Measurements from ENCODE around the gene SLC27A5.
"Not testable (repeated sequence)": the region's sequence is repeated elsewhere in the genome, so short reads cannot be mapped to it uniquely, and the experiment has no call there.

The SLC27A5 gene

GRCh38 chr19:58509731-58510083 is 2.1 kb downstream of the SLC27A5 start:
- H3K4me3 ChIP-seq (ENCODE audit: low read length): no peak overlapping the region
- TF ChIP-seq ZNF274 (IDR thresholded peaks at IDR 0.05; ENCODE audit: low read depth, low read length): no peak

- H3K4me3 ChIP-seq (ENCODE audit: low read length): not testable (repeated sequence)
These were observed 4.1 kb downstream of the SLC27A5 start for GRCh38 chr19:58507602-58508223.

DNA sequence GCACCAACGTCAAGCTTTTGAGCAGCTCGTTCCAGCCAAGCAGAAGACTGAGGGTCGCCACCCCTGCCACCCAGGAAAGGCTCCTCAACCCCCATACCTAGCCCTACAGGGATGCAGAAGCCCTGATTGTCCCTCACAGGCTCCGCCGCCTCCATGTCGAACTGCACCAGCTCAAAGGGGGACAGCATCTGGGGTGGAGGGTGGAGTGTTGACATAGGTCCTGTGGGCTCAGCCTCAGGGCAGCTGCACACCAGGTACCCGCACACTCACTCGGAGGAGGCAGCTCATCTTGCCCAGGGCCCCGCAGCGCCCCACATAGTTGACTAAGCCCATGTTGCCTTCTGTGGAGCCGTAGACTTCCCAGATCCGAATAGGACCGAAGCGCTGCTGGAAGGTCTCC is 11.6 kb downstream of the SLC27A5 start:
- peak overlapping the region; percentile 77; the same call in 1 of the 2 replicates for H3K4me3 ChIP-seq (ENCODE audit: low read length)
- TF ChIP-seq ZNF274 (IDR thresholded peaks at IDR 0.05; ENCODE audit: low read depth, low read length): no peak

DNA sequence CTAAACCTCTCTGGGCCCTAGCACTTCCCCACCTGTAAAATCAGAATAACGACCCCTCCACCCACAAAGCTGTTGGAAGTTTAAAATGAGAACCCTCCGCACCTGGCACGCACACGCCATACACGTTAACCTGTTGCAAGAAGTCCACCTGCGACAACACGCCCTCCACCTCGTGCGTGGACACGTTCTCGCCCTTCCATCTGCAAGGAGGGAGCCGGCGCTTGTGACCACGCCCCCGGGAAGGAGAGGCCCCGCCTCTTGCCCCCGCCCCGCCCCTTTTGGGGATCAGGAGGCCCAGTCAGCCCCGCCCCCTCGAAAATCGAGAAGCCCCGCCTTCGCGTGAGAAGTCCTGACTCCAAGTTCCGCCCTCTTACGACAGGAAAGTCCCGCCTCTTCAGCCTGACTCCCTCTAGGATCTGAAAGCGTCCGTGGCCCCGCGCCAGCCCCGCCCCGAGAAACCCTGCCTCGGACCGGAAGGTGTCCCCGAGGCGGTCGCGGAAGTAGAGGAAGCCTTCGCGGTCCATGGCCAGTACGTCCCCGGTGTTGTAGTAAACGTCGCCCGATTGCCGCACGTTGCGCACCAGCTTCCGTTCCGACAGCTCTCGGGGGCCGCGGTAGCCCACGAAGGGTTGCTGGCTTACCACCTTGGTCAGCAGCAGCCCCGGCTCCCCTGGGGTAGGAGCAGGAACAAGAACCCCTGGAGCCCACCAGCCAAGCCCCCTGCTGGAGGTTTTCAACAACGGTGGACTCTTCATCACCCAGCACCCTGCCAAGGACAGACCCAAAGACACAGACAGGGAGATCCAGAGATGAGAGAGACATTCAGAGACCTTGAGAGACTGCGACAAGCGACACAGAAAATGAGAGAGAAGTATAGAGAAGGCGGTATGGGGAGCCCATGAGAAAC is 12.5 kb downstream of the SLC27A5 start:
- H3K4me3 ChIP-seq (ENCODE audit: low read length): peak overlapping the region; percentile 77
- no peak for TF ChIP-seq ZNF274 (IDR thresholded peaks at IDR 0.05; ENCODE audit: low read depth, low read length)

DNA sequence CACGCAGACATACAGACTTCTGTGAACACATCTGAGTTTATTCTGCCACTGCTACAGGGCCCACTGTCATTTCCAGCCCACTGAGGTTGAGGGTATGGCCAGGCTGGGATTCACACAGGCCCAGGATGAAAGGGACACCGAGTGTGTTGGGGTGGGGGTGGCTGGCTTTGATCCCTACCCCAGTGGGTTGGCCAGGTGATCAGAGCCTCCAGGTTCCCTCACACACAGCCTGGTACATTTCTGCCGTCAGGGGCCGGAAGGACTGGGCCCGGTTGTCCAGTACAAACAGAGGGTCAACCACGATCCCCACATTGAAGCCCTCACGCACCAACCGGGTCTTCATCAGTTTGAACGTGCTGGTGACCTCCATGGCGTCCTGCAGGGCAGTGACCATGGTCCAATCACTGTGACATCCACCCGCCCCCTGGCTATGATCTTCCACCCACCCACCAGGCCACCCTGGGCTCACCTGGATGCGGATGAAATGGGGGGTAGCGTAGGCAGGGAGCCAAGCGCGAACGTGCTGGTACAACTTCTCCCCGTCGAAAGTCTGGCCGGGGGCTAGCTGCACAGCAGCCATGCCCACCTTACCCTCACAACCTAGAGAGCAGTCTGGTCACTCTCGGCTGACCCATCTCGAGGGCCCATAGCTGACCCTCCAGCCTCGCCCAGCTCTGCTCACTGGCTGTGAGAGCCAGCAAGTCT is 13.3 kb downstream of the SLC27A5 start:
- no peak for TF ChIP-seq ZNF274 (IDR thresholded peaks at IDR 0.05; ENCODE audit: low read depth, low read length)
- H3K4me3 ChIP-seq (ENCODE audit: low read length): peak overlapping the region; percentile 53; the same call in 1 of the 2 replicates

DNA sequence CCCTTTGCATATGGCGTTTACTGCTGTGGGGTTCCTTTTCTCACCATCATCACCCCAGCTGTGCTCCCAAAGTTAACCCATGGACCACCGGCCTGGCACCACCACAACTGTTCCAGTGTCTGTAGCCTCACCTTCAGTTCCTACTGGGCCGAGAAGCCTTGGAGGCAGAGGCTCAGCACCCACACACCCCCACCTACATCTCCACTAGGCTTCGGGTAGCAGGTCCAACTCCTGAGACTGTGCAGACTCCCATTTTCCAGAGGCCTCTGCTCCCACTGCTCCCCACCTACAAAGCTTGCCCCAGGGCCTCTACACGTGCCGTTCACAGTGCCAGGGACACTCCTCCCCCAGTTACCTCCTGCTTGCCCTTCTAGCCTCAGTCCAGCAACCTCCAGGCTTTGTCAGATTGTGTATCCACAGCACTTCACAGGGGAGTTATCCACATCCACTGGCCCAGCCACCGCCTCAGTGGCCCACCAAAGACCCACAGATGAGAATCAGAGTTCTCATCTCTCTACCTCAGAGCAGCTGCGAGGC is 14.1 kb downstream of the SLC27A5 start:
- H3K4me3 ChIP-seq (ENCODE audit: low read length): no peak overlapping the region
- no peak for TF ChIP-seq ZNF274 (IDR thresholded peaks at IDR 0.05; ENCODE audit: low read depth, low read length)

DNA sequence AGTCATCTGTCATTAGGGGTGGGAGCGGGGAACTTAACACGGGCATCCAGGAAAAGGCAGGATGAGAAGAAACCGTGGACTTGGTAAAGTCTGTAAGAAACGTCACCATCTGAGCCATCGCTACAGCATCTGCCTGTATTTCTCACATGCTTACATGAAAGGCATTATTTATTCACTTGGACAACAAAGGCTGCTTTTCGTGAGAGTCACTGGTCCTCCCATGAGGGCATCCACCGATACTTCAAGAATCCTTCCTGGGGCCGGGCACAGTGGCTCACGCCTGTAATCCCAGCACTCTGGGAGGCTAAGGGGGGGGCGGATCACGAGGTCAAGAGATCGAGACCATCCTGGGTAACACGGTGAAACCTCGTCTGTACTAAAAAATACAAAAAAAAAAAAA is 19.5 kb downstream of the SLC27A5 start:
- TF ChIP-seq ZNF274 (IDR thresholded peaks at IDR 0.05; ENCODE audit: low read depth, low read length): no peak
- H3K4me3 ChIP-seq (ENCODE audit: low read length): no peak overlapping the region

DNA sequence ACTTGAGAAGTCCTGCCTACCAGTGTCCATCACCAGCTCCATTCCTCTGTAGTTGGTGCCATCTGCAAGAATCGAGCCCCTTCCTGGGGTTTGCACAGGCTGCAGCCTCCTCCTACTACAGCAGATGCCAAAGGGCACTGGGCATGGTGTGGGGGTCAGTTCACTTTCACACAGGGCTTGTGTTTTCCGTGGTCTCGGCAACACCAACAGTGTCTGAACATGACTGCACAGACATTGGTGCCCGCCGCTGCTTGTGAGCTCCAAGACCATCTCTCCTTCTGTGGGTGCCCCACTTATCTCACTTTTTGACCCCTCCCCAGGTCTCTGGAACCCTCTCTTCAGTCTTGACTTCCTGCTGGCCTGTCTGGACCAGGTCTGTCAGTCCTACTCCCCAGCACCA is 20.4 kb downstream of the SLC27A5 start:
- no peak for TF ChIP-seq ZNF274 (IDR thresholded peaks at IDR 0.05; ENCODE audit: low read depth, low read length)
- no peak overlapping the region for H3K4me3 ChIP-seq (ENCODE audit: low read length)

DNA sequence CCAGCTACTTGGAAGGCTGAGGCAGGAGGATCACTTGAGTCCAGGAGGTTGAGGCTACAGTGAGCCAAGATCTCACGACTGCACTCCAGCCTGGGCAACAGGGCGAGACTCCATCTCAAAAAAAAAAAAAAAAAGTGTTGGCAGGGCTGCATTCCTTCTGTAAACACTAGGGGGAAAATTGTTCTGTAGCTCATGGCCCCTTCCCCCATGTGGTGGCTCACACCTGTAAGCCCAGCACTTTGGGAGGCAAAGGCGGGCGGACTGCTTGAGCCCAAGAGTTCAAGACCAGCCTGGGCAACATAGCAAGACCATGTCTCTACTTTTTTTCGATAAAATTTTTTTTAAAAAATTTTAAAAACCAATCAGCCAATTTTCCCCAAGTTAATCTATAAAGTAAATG is 27.4 kb downstream of the SLC27A5 start:
- not testable (repeated sequence) for H3K4me3 ChIP-seq (ENCODE audit: low read length)

DNA sequence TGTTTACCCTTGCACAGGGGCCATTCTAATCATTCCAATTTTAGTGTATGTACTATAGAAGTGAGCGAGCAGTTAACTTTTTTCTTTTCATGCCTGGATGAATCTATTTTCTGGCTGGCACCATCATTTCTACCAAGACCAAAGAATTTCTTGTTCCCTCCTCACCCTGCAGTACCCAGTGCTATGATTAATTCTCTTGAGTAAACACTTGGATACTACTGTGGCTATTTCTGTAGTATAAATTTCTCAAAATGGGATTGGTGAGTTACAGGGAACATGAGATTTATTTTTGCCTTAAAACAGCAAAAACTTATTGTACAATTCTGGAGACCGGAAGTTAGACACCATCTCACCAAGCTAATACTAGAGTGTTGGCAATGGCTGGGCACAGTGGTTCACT is 28.0 kb downstream of the SLC27A5 start:
- no peak overlapping the region for H3K4me3 ChIP-seq (ENCODE audit: low read length)
- no peak for TF ChIP-seq ZNF274 (IDR thresholded peaks at IDR 0.05; ENCODE audit: low read depth, low read length)

- no peak for TF ChIP-seq ZNF274 (IDR thresholded peaks at IDR 0.05; ENCODE audit: low read depth, low read length)
- no peak overlapping the region for H3K4me3 ChIP-seq (ENCODE audit: low read length)
These were observed 29.4 kb downstream of the SLC27A5 start for GRCh38 chr19:58482372-58482771.

GRCh38 chr19:58480831-58481230 is 31.0 kb downstream of the SLC27A5 start:
- no peak overlapping the region for H3K4me3 ChIP-seq (ENCODE audit: low read length)
- TF ChIP-seq ZNF274 (IDR thresholded peaks at IDR 0.05; ENCODE audit: low read depth, low read length): no peak

DNA sequence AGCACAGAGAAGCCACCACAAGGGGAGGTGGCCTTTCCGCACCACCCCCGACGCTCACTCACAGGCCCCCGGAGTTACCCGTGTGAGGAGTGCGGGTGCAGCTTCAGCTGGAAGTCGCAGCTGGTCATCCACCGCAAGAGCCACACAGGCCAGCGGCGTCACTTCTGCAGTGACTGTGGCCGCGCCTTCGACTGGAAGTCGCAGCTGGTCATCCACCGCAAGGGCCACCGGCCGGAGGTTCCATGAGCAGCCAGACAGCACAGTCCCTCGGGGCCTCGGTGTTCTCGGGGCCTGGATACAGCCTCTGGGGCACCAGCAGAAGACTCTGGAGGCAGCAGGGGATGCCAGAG is 31.3 kb downstream of the SLC27A5 start:
- no peak for TF ChIP-seq ZNF274 (IDR thresholded peaks at IDR 0.05; ENCODE audit: low read depth, low read length)
- no peak overlapping the region for H3K4me3 ChIP-seq (ENCODE audit: low read length)

DNA sequence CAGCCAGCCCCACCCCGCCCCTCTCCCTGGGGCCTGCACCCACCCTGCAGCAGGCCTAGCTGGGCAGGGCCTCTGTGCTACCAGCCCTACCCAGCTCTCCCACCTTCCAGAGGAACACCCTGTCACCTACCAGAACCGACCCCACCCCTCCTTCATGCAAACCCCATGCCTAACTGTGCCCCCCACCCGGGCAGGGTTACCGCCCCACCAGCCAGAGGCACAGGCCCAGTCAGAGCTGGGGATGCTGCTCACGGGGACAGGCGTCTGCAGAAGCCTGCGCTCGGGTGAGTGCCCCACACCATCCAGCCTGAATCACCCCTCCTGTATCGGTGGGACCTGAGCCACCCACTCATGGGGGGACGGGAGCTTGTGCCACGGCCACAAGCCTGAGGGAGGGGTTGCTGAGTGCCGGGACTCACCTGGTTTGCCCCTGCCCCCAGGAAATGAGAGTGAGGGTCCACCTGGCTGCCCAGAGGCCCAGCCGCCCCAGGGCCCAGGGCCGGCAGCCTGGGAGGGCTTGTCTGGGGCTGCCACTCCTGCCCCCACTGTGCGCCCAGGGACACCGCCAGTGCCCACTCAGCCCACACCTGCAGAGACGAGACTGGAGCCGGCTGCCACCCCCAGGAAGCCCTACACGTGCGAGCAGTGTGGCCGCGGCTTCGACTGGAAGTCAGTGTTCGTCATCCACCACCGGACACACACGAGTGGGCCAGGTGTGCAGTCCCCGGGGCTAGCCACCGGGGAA is 31.9 kb downstream of the SLC27A5 start:
- no peak for TF ChIP-seq ZNF274 (IDR thresholded peaks at IDR 0.05; ENCODE audit: low read depth, low read length)
- H3K4me3 ChIP-seq (ENCODE audit: low read length): no peak overlapping the region
